Skeletal muscle tissue (tissue), 4 donors: ENCODE results near the gene TAGAP. TPM values are rescaled to one million over a fixed set of nuclear protein-coding genes. Genes with fewer than 3 reads are reported as not detected.

Experiments used
- H3K27ac ChIP-seq: one replicate; pipeline ENCODE4 v1.7.0; 2013; ENCODE audit warnings: mild to moderate bottlenecking, low read depth, low read length, inconsistent platforms
- H3K27me3 ChIP-seq, 3 donors: one replicate each; pipeline ENCODE4 v1.7.0; 2013; ENCODE audit warnings: low read length in 3 of 3; ENCODE audit not compliant: control insufficient read depth in 3 of 3, insufficient read depth in 3 of 3
- H3K36me3 ChIP-seq, 3 donors: one replicate each; pipeline ENCODE4 v1.7.0; 2013; ENCODE audit warnings: low read length in 3 of 3; ENCODE audit not compliant: control insufficient read depth in 3 of 3, insufficient read depth in 3 of 3
- H3K4me1 ChIP-seq, 3 donors: one replicate each; pipeline ENCODE4 v1.7.0; 2013; ENCODE audit warnings: low read length in 3 of 3, mild to moderate bottlenecking in 3 of 3; ENCODE audit not compliant: control insufficient read depth in 3 of 3, insufficient read depth in 3 of 3
- H3K4me3 ChIP-seq, 3 donors: one replicate each; pipeline ENCODE4 v1.7.0; 2013; ENCODE audit warnings: low read length in 3 of 3
- H3K9ac ChIP-seq, 3 donors: one replicate each; pipeline ENCODE4 v1.7.0; 2013; ENCODE audit warnings: low read length in 3 of 3, mild to moderate bottlenecking in 3 of 3, moderate library complexity in 2 of 3, low read depth in 1 of 3
- H3K9me3 ChIP-seq, 3 donors: one replicate each; pipeline ENCODE4 v1.7.0; 2013; ENCODE audit warnings: low read length in 3 of 3; ENCODE audit not compliant: control insufficient read depth in 3 of 3
- total RNA-seq: library from RNA; depleted of rRNA; stranded (reverse); fragments of >200 nt; gene quantifications from one replicate; pipeline ENCODE4 v1.2.3, GENCODE V29; 2014
- donor health status: Osteomylitis.

TAGAP gene, protein sequence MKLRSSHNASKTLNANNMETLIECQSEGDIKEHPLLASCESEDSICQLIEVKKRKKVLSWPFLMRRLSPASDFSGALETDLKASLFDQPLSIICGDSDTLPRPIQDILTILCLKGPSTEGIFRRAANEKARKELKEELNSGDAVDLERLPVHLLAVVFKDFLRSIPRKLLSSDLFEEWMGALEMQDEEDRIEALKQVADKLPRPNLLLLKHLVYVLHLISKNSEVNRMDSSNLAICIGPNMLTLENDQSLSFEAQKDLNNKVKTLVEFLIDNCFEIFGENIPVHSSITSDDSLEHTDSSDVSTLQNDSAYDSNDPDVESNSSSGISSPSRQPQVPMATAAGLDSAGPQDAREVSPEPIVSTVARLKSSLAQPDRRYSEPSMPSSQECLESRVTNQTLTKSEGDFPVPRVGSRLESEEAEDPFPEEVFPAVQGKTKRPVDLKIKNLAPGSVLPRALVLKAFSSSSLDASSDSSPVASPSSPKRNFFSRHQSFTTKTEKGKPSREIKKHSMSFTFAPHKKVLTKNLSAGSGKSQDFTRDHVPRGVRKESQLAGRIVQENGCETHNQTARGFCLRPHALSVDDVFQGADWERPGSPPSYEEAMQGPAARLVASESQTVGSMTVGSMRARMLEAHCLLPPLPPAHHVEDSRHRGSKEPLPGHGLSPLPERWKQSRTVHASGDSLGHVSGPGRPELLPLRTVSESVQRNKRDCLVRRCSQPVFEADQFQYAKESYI
- total RNA-seq = 2.1 TPM

GRCh38 chr6:159044899-159045727, at the start of gene TAGAP:
TAGAP (minus strand) TSS chr6:159044991; CDS start chr6:159044146, 845 bp downstream.
- Histone ChIP-seq H3K27ac (no peak within 1 kb of the TSS), H3K36me3 (no peaks in the 10 kb centered on the region), H3K4me1 (peaks cover 0 to 6% (median 0%) of the 10 kb centered on the region in 3 donors), H3K9me3 (no peaks in the 10 kb centered on the region), H3K9ac (peak within 1 kb of the TSS in 2 of 3 donors; percentile 11 to 34), H3K27me3 (peaks cover 0 to 12% (median 6%) of the 10 kb centered on the region in 3 donors), H3K4me3 (peak within 1 kb of the TSS in 2 of 3 donors; percentile 20 to 31)

DNA sequence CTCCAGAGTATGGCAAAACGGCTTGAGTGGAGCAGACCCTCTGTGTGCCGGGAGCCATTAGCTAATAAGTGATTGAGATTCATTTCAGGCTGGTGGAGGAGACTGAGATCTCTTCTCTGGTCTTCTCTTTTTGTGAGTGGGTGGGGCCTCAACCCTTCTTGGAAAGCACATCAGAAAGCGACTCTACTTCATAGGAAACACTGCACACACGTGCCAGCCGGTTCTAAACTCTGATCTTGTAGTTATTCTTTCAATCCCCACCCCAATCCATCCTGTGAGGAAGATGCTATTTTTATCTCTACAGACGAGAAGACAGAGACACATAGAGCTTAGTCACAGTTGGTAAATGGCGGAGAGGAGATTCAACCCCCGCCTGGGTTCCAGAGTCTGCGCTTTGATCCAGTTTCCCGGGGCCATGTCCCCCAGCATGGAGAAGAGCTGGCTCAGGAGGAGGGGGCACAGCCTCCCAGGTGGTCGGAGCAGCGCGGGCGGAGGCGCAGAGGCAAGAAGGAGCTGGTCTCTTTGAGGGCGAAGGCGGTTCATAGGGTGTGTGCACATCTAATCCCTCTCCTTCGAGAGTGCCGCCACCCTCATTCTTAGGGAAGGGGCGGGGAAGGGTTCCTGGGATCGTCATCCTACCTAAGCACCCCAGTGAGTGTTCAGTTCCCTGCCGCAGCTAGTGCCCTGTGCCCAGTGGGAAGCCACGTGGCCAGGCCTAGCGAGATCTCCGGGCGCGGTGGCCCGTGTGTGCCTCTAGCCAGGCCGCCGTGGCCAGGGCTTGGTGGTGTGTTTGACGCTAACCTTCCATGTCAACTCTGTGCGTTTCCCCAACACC, 49.0 kb upstream of the TAGAP start:
- peaks cover 0 to 4% (median 0%) of the 10 kb centered on the region in 3 donors for H3K27me3 ChIP-seq

GRCh38 chr6:159092631-159093030, 47.8 kb upstream of the TAGAP start:
- Histone ChIP-seq H3K4me3 (no peak overlapping the region), H3K9ac (no peak overlapping the region), H3K36me3 (no peaks in the 10 kb centered on the region), H3K27me3 (peaks cover 0 to 4% (median 0%) of the 10 kb centered on the region in 3 donors), H3K4me1 (no peaks in the 10 kb centered on the region), H3K27ac (no peak overlapping the region), H3K9me3 (no peaks in the 10 kb centered on the region)

More for the DNA sequence above, 49.0 kb upstream of the TAGAP start:
- H3K4me3 ChIP-seq = no peak overlapping the region
- no peaks in the 10 kb centered on the region for H3K4me1 ChIP-seq
- H3K36me3 ChIP-seq = no peaks in the 10 kb centered on the region
- H3K9me3 ChIP-seq = no peaks in the 10 kb centered on the region
- H3K9ac ChIP-seq = no peak overlapping the region
- H3K27ac ChIP-seq = no peak overlapping the region

- Histone ChIP-seq H3K9ac (no peak overlapping the region), H3K27me3 (peaks cover 0 to 4% (median 0%) of the 10 kb centered on the region in 3 donors), H3K4me1 (no peaks in the 10 kb centered on the region), H3K27ac (no peak overlapping the region), H3K9me3 (no peaks in the 10 kb centered on the region), H3K4me3 (no peak overlapping the region), H3K36me3 (no peaks in the 10 kb centered on the region)
Measured at GRCh38 chr6:159090530-159091480, 46.0 kb upstream of the TAGAP start.

- Histone ChIP-seq H3K27ac (no peak overlapping the region), H3K9me3 (no peaks in the 10 kb centered on the region), H3K36me3 (no peaks in the 10 kb centered on the region), H3K4me1 (no peaks in the 10 kb centered on the region), H3K4me3 (no peak overlapping the region), H3K27me3 (peaks cover 0 to 4% (median 0%) of the 10 kb centered on the region in 3 donors), H3K9ac (no peak overlapping the region)
Measured at GRCh38 chr6:159089909-159090308, 45.1 kb upstream of the TAGAP start.

DNA sequence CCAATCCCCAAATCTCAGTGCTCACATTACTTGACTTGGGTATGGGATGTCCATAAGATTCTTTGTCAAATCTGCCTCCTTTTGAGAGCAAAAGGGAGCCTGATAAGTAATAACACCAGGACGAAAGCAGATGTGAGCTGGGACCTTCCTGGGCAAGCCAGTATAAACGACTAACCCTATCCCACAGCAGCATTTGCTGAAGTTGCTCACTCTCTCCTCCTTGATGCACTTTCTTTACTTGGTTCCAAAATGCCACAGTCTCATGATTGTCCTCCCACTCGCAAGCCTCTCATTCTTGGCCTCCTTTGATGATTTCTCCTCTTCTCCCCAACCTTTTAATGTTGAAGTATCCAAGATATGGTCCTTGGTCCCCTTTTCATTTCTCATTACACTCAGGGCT, 44.7 kb upstream of the TAGAP start:
- Histone ChIP-seq H3K9me3 (no peaks in the 10 kb centered on the region), H3K9ac (no peak overlapping the region), H3K36me3 (no peaks in the 10 kb centered on the region), H3K4me1 (no peaks in the 10 kb centered on the region), H3K27ac (no peak overlapping the region), H3K27me3 (peaks cover 0 to 4% (median 0%) of the 10 kb centered on the region in 3 donors), H3K4me3 (no peak overlapping the region)

GRCh38 chr6:159086033-159086618, 41.3 kb upstream of the TAGAP start:
- no peak overlapping the region for H3K9ac ChIP-seq
- no peaks in the 10 kb centered on the region for H3K36me3 ChIP-seq
- H3K4me1 ChIP-seq = no peaks in the 10 kb centered on the region
- H3K27ac ChIP-seq = no peak overlapping the region
- no peaks in the 10 kb centered on the region for H3K9me3 ChIP-seq
- no peak overlapping the region for H3K4me3 ChIP-seq
- H3K27me3 ChIP-seq = no peaks in the 10 kb centered on the region

GRCh38 chr6:159085396-159085895, 40.7 kb upstream of the TAGAP start:
- Histone ChIP-seq H3K9me3 (no peaks in the 10 kb centered on the region), H3K27me3 (no peaks in the 10 kb centered on the region), H3K27ac (no peak overlapping the region), H3K9ac (no peak overlapping the region), H3K36me3 (no peaks in the 10 kb centered on the region), H3K4me3 (no peak overlapping the region), H3K4me1 (no peaks in the 10 kb centered on the region)
